ENCODE data around the gene VPS37C. TPM values are rescaled to one million over a fixed set of nuclear protein-coding genes. Genes with fewer than 3 reads are reported as not detected.

The VPS37C gene
- total and polyA plus RNA-seq, 4 donors, result 14.8 to 35.8 (median 22.3) TPM

- no peak for TF ChIP-seq CTCF (IDR thresholded peaks at IDR 0.05; ENCODE audit: control extremely low read depth, extremely low read depth)
- WGBS, 2 donors, result 82 to 84% methylated on average over 12 of the region's 12 CpGs
- H3K4me3 ChIP-seq, result no peak overlapping the region
Observed at GRCh38 chr11:61151545-61152252, 9.5 kb downstream of the VPS37C start.

GRCh38 chr11:61150706-61151544 is 10.3 kb downstream of the VPS37C start:
- WGBS, 2 donors, result 87% methylated on average over 19 of the region's 19 CpGs
- H3K9ac ChIP-seq (ENCODE audit: insufficient read depth in 1 of 2, low read length in 2 of 2), result no peak overlapping the region
- no peak overlapping the region for H3K27ac ChIP-seq (ENCODE audit: low read depth in 1 of 2, low read length in 1 of 2)
- H3K4me3 ChIP-seq, result no peak overlapping the region
- peaks cover 0 to 3% (median 0%) of the 10 kb centered on the region in 4 donors for H3K9me3 ChIP-seq (ENCODE audit: control insufficient read depth in 4 of 4, insufficient read depth in 3 of 4, low read length in 3 of 4)
- ATAC-seq (ENCODE audit: insufficient read depth, low FRiP score), result no peak
- H3K27me3 ChIP-seq (ENCODE audit: control insufficient read depth in 3 of 3, insufficient read depth in 3 of 3, low read length in 2 of 3), result no peaks in the 10 kb centered on the region
- H3K36me3 ChIP-seq (ENCODE audit: control insufficient read depth in 4 of 4, insufficient read depth in 4 of 4, low read length in 4 of 4), result peaks cover 0 to 2% (median 0%) of the 10 kb centered on the region in 4 donors
- no peak for DNase-seq
- peaks cover 10 to 57% (median 24%) of the 10 kb centered on the region in 5 donors for H3K4me1 ChIP-seq (ENCODE audit: control insufficient read depth in 5 of 5, insufficient read depth in 5 of 5, low read length in 5 of 5)
- TF ChIP-seq CTCF (IDR thresholded peaks at IDR 0.05; ENCODE audit: control extremely low read depth, extremely low read depth), result no peak

More at GRCh38 chr11:61151545-61152252, 9.5 kb downstream of the VPS37C start:
- DNase-seq, result peak in 1 of 3 donors; percentile 9
- H3K9me3 ChIP-seq (ENCODE audit: control insufficient read depth in 4 of 4, insufficient read depth in 3 of 4, low read length in 3 of 4), result peaks cover 0 to 3% (median 0%) of the 10 kb centered on the region in 4 donors
- ATAC-seq (ENCODE audit: insufficient read depth, low FRiP score), result no peak
- H3K27me3 ChIP-seq (ENCODE audit: control insufficient read depth in 3 of 3, insufficient read depth in 3 of 3, low read length in 2 of 3), result no peaks in the 10 kb centered on the region
- peaks cover 0 to 3% (median 0%) of the 10 kb centered on the region in 4 donors for H3K36me3 ChIP-seq (ENCODE audit: control insufficient read depth in 4 of 4, insufficient read depth in 4 of 4, low read length in 4 of 4)
- H3K27ac ChIP-seq (ENCODE audit: low read depth in 1 of 2, low read length in 1 of 2), result peak overlapping the region in 1 of 2 donors; percentile 16
- no peak overlapping the region for H3K9ac ChIP-seq (ENCODE audit: insufficient read depth in 1 of 2, low read length in 2 of 2)
- H3K4me1 ChIP-seq (ENCODE audit: control insufficient read depth in 5 of 5, insufficient read depth in 5 of 5, low read length in 5 of 5), result peaks cover 10 to 53% (median 24%) of the 10 kb centered on the region in 5 donors

GRCh38 chr11:61149624-61150615 is 11.3 kb downstream of the VPS37C start:
- Histone ChIP-seq H3K27me3 (ENCODE audit: control insufficient read depth in 3 of 3, insufficient read depth in 3 of 3, low read length in 2 of 3) (no peaks in the 10 kb centered on the region), H3K9me3 (ENCODE audit: control insufficient read depth in 4 of 4, insufficient read depth in 3 of 4, low read length in 3 of 4) (peaks cover 0 to 3% (median 0%) of the 10 kb centered on the region in 4 donors), H3K4me1 (ENCODE audit: control insufficient read depth in 5 of 5, insufficient read depth in 5 of 5, low read length in 5 of 5) (peaks cover 10 to 61% (median 24%) of the 10 kb centered on the region in 5 donors), H3K9ac (ENCODE audit: insufficient read depth in 1 of 2, low read length in 2 of 2) (no peak overlapping the region), H3K4me3 (no peak overlapping the region), H3K27ac (ENCODE audit: low read depth in 1 of 2, low read length in 1 of 2) (peak overlapping the region in 1 of 2 donors; percentile 49), H3K36me3 (ENCODE audit: control insufficient read depth in 4 of 4, insufficient read depth in 4 of 4, low read length in 4 of 4) (no peaks in the 10 kb centered on the region)
- no peak for TF ChIP-seq CTCF (IDR thresholded peaks at IDR 0.05; ENCODE audit: control extremely low read depth, extremely low read depth)
- DNase-seq, result peak; percentile 74 to 86 (median 86)
- WGBS, 2 donors, result 31 to 35% methylated on average over 13 of the region's 13 CpGs
- ATAC-seq (ENCODE audit: insufficient read depth, low FRiP score), result peak; percentile 50

All from lung (tissue), 12 donors.